Endothelial cell of umbilical vein (primary cell): ENCODE results near the gene CHL1. TPM values are rescaled to one million over a fixed set of nuclear protein-coding genes. Genes with fewer than 3 reads are reported as not detected.

Source experiments
- BruUV-seq: library from RNA; stranded (reverse); fragments of 400-500 nt; replicated peaks from 2 replicates; lab custom pipeline; 2021; lab: Mats Ljungman, UMichigan
- CTCF ChIA-PET: fragments of 300-600, 350-600 bp; sonication (Branson Sonifier 250); formaldehyde crosslinking; loops from one replicate; lab custom pipeline; 2021; ENCODE audit warnings: antibody characterized with exemption, inconsistent platforms; lab: Charles Lee
- POLR2A ChIA-PET: fragments of 300-600, 350-600 bp; sonication (Branson Sonifier 250); formaldehyde crosslinking; loops from one replicate; lab custom pipeline; 2021; ENCODE audit warnings: antibody characterized with exemption, inconsistent platforms; lab: Charles Lee
- DNase-seq: peaks from one replicate; pipeline ENCODE4 v3.0.0-alpha.2; 2011; ENCODE audit warnings: low read depth, low spot score
- FAIRE-seq: peaks from 2 replicates; lab custom pipeline; 2011; peaks lifted over from hg19 to GRCh38; lab: Jason Lieb, UNC
- H2AFZ ChIP-seq: 2 replicates; pipeline ENCODE4 v1.6.0; 2012; ENCODE audit warnings: low read depth, low read length, control low read depth, inconsistent platforms
- H3K27ac ChIP-seq: 2 replicates; pipeline ENCODE4 v1.5.1; 2011; ENCODE audit warnings: low read depth, mild to moderate bottlenecking, control low read depth, low read length, moderate library complexity; ENCODE audit not compliant: insufficient read depth
- H3K27me3 ChIP-seq, 2 experiments: 2 replicates each; pipeline versions ENCODE4 v1.6.0 to v1.6.1; 2011; ENCODE audit warnings: low read length in 2 of 2, mixed read lengths in 1 of 2; ENCODE audit not compliant: control insufficient read depth in 2 of 2, insufficient read depth in 2 of 2
- H3K36me3 ChIP-seq, 2 experiments: 2 replicates in 1 of 2; 3 replicates in 1 of 2; pipeline ENCODE4 v1.5.1; 2011; ENCODE audit warnings: low read length in 2 of 2, mild to moderate bottlenecking in 1 of 2, moderate library complexity in 1 of 2; ENCODE audit not compliant: control insufficient read depth in 2 of 2, insufficient read depth in 2 of 2; ENCODE audit errors: extremely low read depth in 1 of 2
- H3K4me1 ChIP-seq: 3 replicates; pipeline ENCODE4 v1.5.1; 2011; ENCODE audit warnings: mild to moderate bottlenecking, low read length; ENCODE audit not compliant: control insufficient read depth, insufficient read depth; ENCODE audit errors: extremely low read depth
- H3K4me2 ChIP-seq: 2 replicates; pipeline ENCODE4 v1.6.1; 2011; ENCODE audit warnings: low read length, control low read depth, mixed read lengths; ENCODE audit not compliant: insufficient read depth
- H3K4me3 ChIP-seq, 3 experiments: fragments of 200-600 bp in 1 of 3; sonication (generic), shearing (Covaris generic) in 1 of 3; replicated peaks in 1 of 3; 2 replicates each; pipeline ENCODE4 v1.5.1; 2011 to 2016; ENCODE audit warnings: control low read depth in 3 of 3, low read length in 3 of 3, mild to moderate bottlenecking in 2 of 3, inconsistent platforms in 1 of 3, low read depth in 1 of 3, moderate library complexity in 1 of 3; ENCODE audit not compliant: insufficient read depth in 1 of 3
- H3K79me2 ChIP-seq: 2 replicates; pipeline ENCODE4 v1.6.0; 2012; ENCODE audit warnings: low read length, inconsistent platforms; ENCODE audit not compliant: control insufficient read depth, insufficient read depth
- H3K9ac ChIP-seq: replicated peaks from 2 replicates; pipeline ENCODE3; 2011; ENCODE audit warnings: low read length, control low read depth; ENCODE audit not compliant: insufficient read depth; ENCODE audit errors: extremely low read depth
- H3K9me1 ChIP-seq: replicated peaks from 3 replicates; pipeline ENCODE4 v1.6.0; 2011; ENCODE audit warnings: mild to moderate bottlenecking, low read length; ENCODE audit not compliant: control insufficient read depth, insufficient read depth; ENCODE audit errors: extremely low read depth
- H3K9me3 ChIP-seq: replicated peaks from 2 replicates; pipeline ENCODE4 v1.5.1; 2012; ENCODE audit warnings: low read length, inconsistent platforms; ENCODE audit not compliant: control insufficient read depth, insufficient read depth
- H4K20me1 ChIP-seq: replicated peaks from 2 replicates; pipeline ENCODE3; 2011; ENCODE audit warnings: mild to moderate bottlenecking, low read length; ENCODE audit not compliant: control insufficient read depth, insufficient read depth; ENCODE audit errors: extremely low read depth
- CTCF ChIP-seq, 2 donors: IDR thresholded peaks; 1 replicate in 1 of 2; 2 replicates in 1 of 2; pipeline ENCODE4 v1.5.1; 2011; ENCODE audit warnings: low read length in 2 of 2, mild to moderate bottlenecking in 2 of 2, moderate library complexity in 2 of 2, control low read depth in 1 of 2, inconsistent platforms in 1 of 2, low read depth in 1 of 2; ENCODE audit not compliant: insufficient read depth in 1 of 2; ENCODE audit errors: extremely low read depth in 1 of 2
- EZH2 ChIP-seq: IDR thresholded peaks from 2 replicates; pipeline ENCODE4 v1.6.1; 2012; ENCODE audit warnings: borderline replicate concordance, low read depth, mild to moderate bottlenecking, moderate library complexity, low read length, inconsistent platforms; ENCODE audit not compliant: severe bottlenecking
- FOS ChIP-seq: IDR thresholded peaks from 2 replicates; pipeline ENCODE4 v1.6.1; 2011; ENCODE audit warnings: mild to moderate bottlenecking, low read length, moderate library complexity, borderline replicate concordance; ENCODE audit not compliant: insufficient read depth
- GATA2 ChIP-seq: IDR thresholded peaks from 2 replicates; pipeline ENCODE4 v1.7.0; 2011; ENCODE audit warnings: low read depth, mild to moderate bottlenecking, moderate library complexity, mixed read lengths, low read length; ENCODE audit not compliant: insufficient read length, insufficient read depth
- JUN ChIP-seq: IDR thresholded peaks from 2 replicates; pipeline ENCODE4 v1.6.1; 2011; ENCODE audit warnings: borderline replicate concordance, low read depth; ENCODE audit not compliant: insufficient read length, insufficient read depth
- MAX ChIP-seq: IDR thresholded peaks from 2 replicates; pipeline ENCODE4 v1.6.1; 2011; ENCODE audit not compliant: insufficient read depth, insufficient read length
- MYC ChIP-seq: IDR thresholded peaks from one replicate; pipeline ENCODE4 v1.6.1; 2011; ENCODE audit warnings: mild to moderate bottlenecking, low read depth, low read length
- POLR2A ChIP-seq: IDR thresholded peaks from 2 replicates; pipeline ENCODE4 v1.6.1; 2012; ENCODE audit warnings: low read depth, mild to moderate bottlenecking, control low read depth, low read length
- POLR2AphosphoS5 ChIP-seq: IDR thresholded peaks from 2 replicates; pipeline ENCODE4 v1.6.1; 2012; ENCODE audit warnings: low read depth, mild to moderate bottlenecking, control low read depth, low read length, moderate library complexity; ENCODE audit not compliant: insufficient read depth
- dilution Hi-C: fragments of 300-500 bp; cut with MboI; formaldehyde crosslinking; loops from one replicate; pipeline ENCODE4 v1.15.0; 2019; ENCODE audit warnings: low sequenced_read_pairs; ENCODE audit not compliant: extremely low pct_ligation_motif_present
- intact Hi-C: fragments of 100-400 bp; cut with micrococcal nuclease; formaldehyde crosslinking; loops from one replicate; pipeline ENCODE4 v1.10.0; 2022
- polyA plus RNA-seq, 4 experiments: library from polyadenylated mRNA; depleted of rRNA in 3 of 4; stranded (reverse) in 3 of 4; unstranded in 1 of 4; fragments of >200 nt; gene quantifications; 2 replicates each; pipeline versions ENCODE4 v1.2.1 to v1.2.3, GENCODE V29; 2011 to 2012; ENCODE audit warnings: missing spikeins in 1 of 4
- total RNA-seq: library from RNA; stranded (reverse); gene quantifications from 2 replicates; pipeline ENCODE4 v1.2.3, GENCODE V29; 2021

CHL1 gene
- total and polyA plus RNA-seq, 2 donors (not counting 3 experiments of a cell fraction or from before 2014, with no cell fraction given), result not detected

DNA sequence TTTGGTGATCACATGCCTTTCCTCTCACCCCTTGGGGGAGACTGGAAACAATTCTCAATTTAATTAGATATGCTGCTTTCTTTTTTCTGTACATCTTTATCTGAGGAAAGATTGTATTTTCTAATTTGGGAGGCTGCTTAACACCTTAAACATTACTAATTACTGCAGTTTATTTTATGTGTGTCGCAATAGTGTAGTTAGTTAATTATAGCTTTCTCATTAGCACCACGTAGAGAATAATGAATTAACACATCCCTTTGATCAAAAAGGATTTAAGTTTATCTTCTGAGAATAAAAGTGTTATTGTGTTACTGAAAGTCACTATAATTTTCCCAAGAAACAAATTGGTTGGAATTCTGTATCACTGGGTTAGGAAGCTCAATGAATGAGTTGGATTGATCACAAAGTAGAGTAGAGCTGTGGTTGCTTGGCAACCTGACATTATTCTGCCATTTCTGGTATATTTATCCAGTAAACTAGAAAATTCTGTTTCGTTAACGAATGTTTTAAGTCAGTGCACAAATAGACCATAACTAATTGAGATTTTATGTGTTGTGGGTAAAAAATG lies 4.3 kb downstream of the CHL1 start:
- dilution Hi-C loops, result no loop called here
- no peak for DNase-seq

More for the DNA sequence above, 4.3 kb downstream of the CHL1 start:
- H3K27ac ChIP-seq, result no peak overlapping the region
- no peak overlapping the region for H3K4me3 ChIP-seq
- ChIA-PET POLR2A (no interaction called here), CTCF (no interaction called here)
- no peak for FAIRE-seq
- no peaks in the 10 kb centered on the region for H3K9me1 ChIP-seq
- H3K9ac ChIP-seq, result no peak overlapping the region
- intact Hi-C loops, result no loop called here
- no peaks in the 10 kb centered on the region for H3K9me3 ChIP-seq
- BruUV-seq, result no TSS peak
- H3K36me3 ChIP-seq, result no peaks in the 10 kb centered on the region
- H3K27me3 ChIP-seq, result no peaks in the 10 kb centered on the region
- no peaks in the 10 kb centered on the region for H3K79me2 ChIP-seq
- no peak overlapping the region for H2AFZ ChIP-seq
- no peaks in the 10 kb centered on the region for H4K20me1 ChIP-seq
- no peaks in the 10 kb centered on the region for H3K4me1 ChIP-seq
- no peak overlapping the region for H3K4me2 ChIP-seq
- no peak for TF ChIP-seq CTCF (IDR thresholded peaks at IDR 0.05; ENCODE audit: extremely low read depth in 1 of 2, insufficient read depth in 1 of 2, low read depth in 1 of 2, low read length in 2 of 2)
- no peak for TF ChIP-seq FOS
- TF ChIP-seq EZH2, result no peak
- no peak for TF ChIP-seq MAX
- TF ChIP-seq POLR2AphosphoS5, result no peak
- no peak for TF ChIP-seq MYC
- TF ChIP-seq GATA2, result no peak
- no peak for TF ChIP-seq POLR2A
- no peak for TF ChIP-seq JUN
